ENCODE data around the gene TCAIM.

Gene TCAIM

DNA sequence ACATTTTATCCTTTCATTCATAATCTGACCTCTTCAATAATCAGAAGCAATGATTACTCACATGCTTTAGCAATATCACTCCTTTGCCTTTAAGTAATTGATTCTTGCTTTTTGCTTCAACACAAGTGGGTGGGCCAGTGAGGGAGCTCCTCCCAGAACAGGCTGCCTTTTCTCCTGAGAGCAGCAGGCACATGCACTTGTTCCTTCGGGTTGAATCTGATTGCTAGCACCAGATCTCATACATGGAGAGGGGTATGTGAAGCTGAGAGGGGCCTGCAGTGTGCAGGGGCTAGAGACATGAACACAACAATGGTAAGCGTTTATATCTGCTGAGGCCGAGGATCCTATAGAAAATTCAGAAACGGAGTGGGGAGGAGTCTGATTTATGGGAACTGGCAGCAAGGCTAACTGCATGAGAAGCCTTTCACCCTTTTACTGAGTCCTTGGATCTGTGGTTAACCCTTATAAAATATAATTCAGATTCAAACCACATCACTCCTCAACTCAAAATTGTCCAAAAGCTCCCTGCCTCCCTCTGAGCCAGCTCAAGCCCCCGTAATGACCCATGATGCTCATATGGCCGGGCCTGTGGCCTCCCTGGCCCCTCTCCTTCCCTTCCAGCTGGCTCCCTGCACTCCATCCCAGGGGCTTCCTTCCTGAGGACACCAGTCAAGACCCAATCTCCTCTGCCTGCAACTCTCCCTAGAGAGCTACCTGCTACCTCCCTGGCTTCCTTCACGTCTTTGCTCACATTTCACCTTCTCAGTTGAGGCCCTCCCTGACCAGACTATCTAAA lies 106.5 kb downstream of the TCAIM start:
- Histone ChIP-seq H3K4ac (ENCODE audit: low read depth, low read length) (no peak overlapping the region), H3K79me1 (ENCODE audit: low read length) (no peaks in the 10 kb centered on the region), H2BK12ac (ENCODE audit: low read length) (no peak overlapping the region), H3K9ac (ENCODE audit: low read length) (no peak overlapping the region), H2AFZ (ENCODE audit: insufficient read depth, low read length, poor library complexity) (no peak overlapping the region), H3K4me1 (ENCODE audit: control insufficient read depth in 1 of 2, insufficient read depth in 2 of 2, low read length in 2 of 2) (no peaks in the 10 kb centered on the region), H2BK120ac (ENCODE audit: insufficient read depth, low read length, poor library complexity) (no peak overlapping the region), H3K27me3 (ENCODE audit: insufficient read depth, low read length) (no peaks in the 10 kb centered on the region), H3K9me3 (ENCODE audit: insufficient read depth, low read depth, low read length) (no peaks in the 10 kb centered on the region), H3K23ac (ENCODE audit: low read length) (no peak overlapping the region), H2BK5ac (ENCODE audit: low read depth, low read length, poor library complexity) (no peak overlapping the region), H3K36me3 (ENCODE audit: control insufficient read depth in 1 of 2, insufficient read depth in 2 of 2, low read length in 2 of 2) (peaks cover 39 to 56% of the 10 kb centered on the region in 2 experiments), H3K4me2 (ENCODE audit: low read length) (no peak overlapping the region), H4K12ac (ENCODE audit: low read depth, low read length) (no peak overlapping the region), H2AK5ac (ENCODE audit: low read length) (no peak overlapping the region), H3K14ac (ENCODE audit: low read length) (no peak overlapping the region), H3K27ac (ENCODE audit: low read depth, low read length) (no peak overlapping the region), H3K79me2 (ENCODE audit: control insufficient read depth, insufficient read depth, low read length, poor library complexity) (no peaks in the 10 kb centered on the region), H3K4me3 (ENCODE audit: low read depth, low read length) (no peak overlapping the region), H4K91ac (ENCODE audit: low read depth, low read length) (no peak overlapping the region), H3K18ac (ENCODE audit: low read length) (no peak overlapping the region), H4K8ac (ENCODE audit: low read depth, low read length) (no peak overlapping the region)
- WGBS (ENCODE audit: extremely low coverage, insufficient coverage, insufficient read length), result no CpG with 5 or more reads among the region's 7 CpGs
- DNase-seq, result no peak

DNA sequence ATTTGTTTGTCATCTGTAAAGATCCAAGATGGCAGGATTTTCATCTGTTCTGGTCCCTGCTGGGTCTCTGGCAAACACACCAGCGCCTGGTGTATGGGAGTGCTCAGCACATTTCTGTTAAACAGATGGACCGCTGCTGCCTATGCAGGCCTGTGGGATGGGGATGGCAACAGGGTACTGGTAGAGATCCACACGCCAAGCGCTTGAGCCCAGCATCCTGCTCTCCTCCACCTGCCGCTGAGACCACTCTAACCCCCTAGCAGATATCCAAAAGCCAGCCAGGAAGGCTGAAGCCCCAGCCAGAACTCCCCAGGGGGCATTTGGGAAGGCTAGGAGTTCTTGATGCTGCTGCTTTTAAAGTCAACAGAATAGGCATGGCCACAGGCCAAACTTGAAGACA lies 107.2 kb downstream of the TCAIM start:
- H3K4ac ChIP-seq (ENCODE audit: low read depth, low read length), result no peak overlapping the region
- no peak overlapping the region for H3K14ac ChIP-seq (ENCODE audit: low read length)
- H3K27me3 ChIP-seq (ENCODE audit: insufficient read depth, low read length), result no peaks in the 10 kb centered on the region
- H3K79me2 ChIP-seq (ENCODE audit: control insufficient read depth, insufficient read depth, low read length, poor library complexity), result no peaks in the 10 kb centered on the region
- H3K4me2 ChIP-seq (ENCODE audit: low read length), result no peak overlapping the region
- H3K9me3 ChIP-seq (ENCODE audit: insufficient read depth, low read depth, low read length), result no peaks in the 10 kb centered on the region
- H3K23ac ChIP-seq (ENCODE audit: low read length), result no peak overlapping the region
- H4K8ac ChIP-seq (ENCODE audit: low read depth, low read length), result no peak overlapping the region
- WGBS (ENCODE audit: extremely low coverage, insufficient coverage, insufficient read length), result no CpG with 5 or more reads among the region's 5 CpGs
- no peaks in the 10 kb centered on the region for H3K4me1 ChIP-seq (ENCODE audit: control insufficient read depth in 1 of 2, insufficient read depth in 2 of 2, low read length in 2 of 2)
- no peak overlapping the region for H2BK120ac ChIP-seq (ENCODE audit: insufficient read depth, low read length, poor library complexity)
- no peak overlapping the region for H3K4me3 ChIP-seq (ENCODE audit: low read depth, low read length)
- H3K36me3 ChIP-seq (ENCODE audit: control insufficient read depth in 1 of 2, insufficient read depth in 2 of 2, low read length in 2 of 2), result peaks cover 45 to 63% of the 10 kb centered on the region in 2 experiments
- H3K18ac ChIP-seq (ENCODE audit: low read length), result no peak overlapping the region
- no peak overlapping the region for H2AFZ ChIP-seq (ENCODE audit: insufficient read depth, low read length, poor library complexity)
- no peak overlapping the region for H2BK12ac ChIP-seq (ENCODE audit: low read length)
- H4K91ac ChIP-seq (ENCODE audit: low read depth, low read length), result no peak overlapping the region
- H2BK5ac ChIP-seq (ENCODE audit: low read depth, low read length, poor library complexity), result no peak overlapping the region
- no peak overlapping the region for H3K27ac ChIP-seq (ENCODE audit: low read depth, low read length)
- DNase-seq, result no peak
- H4K12ac ChIP-seq (ENCODE audit: low read depth, low read length), result no peak overlapping the region
- H3K79me1 ChIP-seq (ENCODE audit: low read length), result no peaks in the 10 kb centered on the region
- no peak overlapping the region for H2AK5ac ChIP-seq (ENCODE audit: low read length)
- no peak overlapping the region for H3K9ac ChIP-seq (ENCODE audit: low read length)

DNA sequence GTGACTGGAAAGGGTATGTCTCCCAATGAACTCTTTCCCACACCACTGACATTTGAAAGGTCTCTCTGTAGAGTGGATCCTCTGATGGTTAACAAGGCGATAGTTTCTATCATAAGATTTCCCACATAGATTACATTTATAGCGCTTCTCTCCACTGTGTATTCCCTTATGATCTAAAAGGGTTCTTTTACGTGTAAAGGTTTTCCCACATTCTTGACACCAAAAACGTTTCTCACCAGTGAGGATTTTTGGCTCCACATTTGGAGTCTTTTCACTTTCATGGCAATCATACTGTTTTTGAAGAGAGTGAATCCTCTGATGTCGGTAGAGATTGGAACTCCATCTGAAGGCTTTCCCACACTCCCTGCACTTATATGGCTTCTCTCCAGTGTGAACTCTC lies 108.4 kb downstream of the TCAIM start:
- no peaks in the 10 kb centered on the region for H3K9me3 ChIP-seq (ENCODE audit: insufficient read depth, low read depth, low read length)
- H3K4ac ChIP-seq (ENCODE audit: low read depth, low read length), result no peak overlapping the region
- no peak overlapping the region for H3K23ac ChIP-seq (ENCODE audit: low read length)
- H4K12ac ChIP-seq (ENCODE audit: low read depth, low read length), result no peak overlapping the region
- H2BK5ac ChIP-seq (ENCODE audit: low read depth, low read length, poor library complexity), result no peak overlapping the region
- no peak overlapping the region for H3K9ac ChIP-seq (ENCODE audit: low read length)
- no peak overlapping the region for H2AFZ ChIP-seq (ENCODE audit: insufficient read depth, low read length, poor library complexity)
- no peak overlapping the region for H2BK12ac ChIP-seq (ENCODE audit: low read length)
- no peak overlapping the region for H3K4me3 ChIP-seq (ENCODE audit: low read depth, low read length)
- no peak overlapping the region for H3K18ac ChIP-seq (ENCODE audit: low read length)
- no peak overlapping the region for H3K4me2 ChIP-seq (ENCODE audit: low read length)
- H3K14ac ChIP-seq (ENCODE audit: low read length), result no peak overlapping the region
- no CpG with 5 or more reads among the region's 5 CpGs for WGBS (ENCODE audit: extremely low coverage, insufficient coverage, insufficient read length)
- H3K27me3 ChIP-seq (ENCODE audit: insufficient read depth, low read length), result no peaks in the 10 kb centered on the region
- no peak overlapping the region for H4K91ac ChIP-seq (ENCODE audit: low read depth, low read length)
- no peaks in the 10 kb centered on the region for H3K4me1 ChIP-seq (ENCODE audit: control insufficient read depth in 1 of 2, insufficient read depth in 2 of 2, low read length in 2 of 2)
- no peak overlapping the region for H4K8ac ChIP-seq (ENCODE audit: low read depth, low read length)
- H2AK5ac ChIP-seq (ENCODE audit: low read length), result no peak overlapping the region
- no peak for DNase-seq
- no peaks in the 10 kb centered on the region for H3K79me2 ChIP-seq (ENCODE audit: control insufficient read depth, insufficient read depth, low read length, poor library complexity)
- H2BK120ac ChIP-seq (ENCODE audit: insufficient read depth, low read length, poor library complexity), result no peak overlapping the region
- H3K79me1 ChIP-seq (ENCODE audit: low read length), result no peaks in the 10 kb centered on the region
- H3K27ac ChIP-seq (ENCODE audit: low read depth, low read length), result no peak overlapping the region
- H3K36me3 ChIP-seq (ENCODE audit: control insufficient read depth in 1 of 2, insufficient read depth in 2 of 2, low read length in 2 of 2), result peaks cover 53 to 72% of the 10 kb centered on the region in 2 experiments

DNA sequence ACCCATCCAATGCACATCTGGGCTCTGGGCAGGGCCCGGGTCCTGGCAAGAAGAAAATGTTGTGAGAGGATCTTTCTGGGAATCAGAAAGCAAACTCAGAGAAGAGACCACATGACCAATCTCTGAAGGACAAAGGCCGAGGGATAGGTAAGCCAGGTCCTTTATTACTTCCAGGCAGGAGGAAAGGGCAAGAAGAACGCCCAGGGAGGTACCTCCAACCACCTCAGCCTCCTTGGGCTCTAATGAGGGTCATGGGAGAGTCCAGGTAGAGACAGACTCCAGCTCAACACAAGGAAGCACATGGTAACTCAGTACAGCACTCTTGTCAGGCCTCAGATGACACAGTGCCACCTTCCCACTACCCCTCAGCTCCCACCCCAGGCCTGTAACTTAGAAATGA lies 112.9 kb downstream of the TCAIM start:
- WGBS (ENCODE audit: extremely low coverage, insufficient coverage, insufficient read length), result no CpG with 5 or more reads among the region's 3 CpGs

More for the DNA sequence above, 112.9 kb downstream of the TCAIM start:
- no peak for DNase-seq
- Histone ChIP-seq H3K79me2 (ENCODE audit: control insufficient read depth, insufficient read depth, low read length, poor library complexity) (no peaks in the 10 kb centered on the region), H3K36me3 (ENCODE audit: control insufficient read depth in 1 of 2, insufficient read depth in 2 of 2, low read length in 2 of 2) (peaks cover 57 to 71% of the 10 kb centered on the region in 2 experiments), H2BK120ac (ENCODE audit: insufficient read depth, low read length, poor library complexity) (no peak overlapping the region), H2AK5ac (ENCODE audit: low read length) (no peak overlapping the region), H3K27ac (ENCODE audit: low read depth, low read length) (no peak overlapping the region), H3K4me2 (ENCODE audit: low read length) (no peak overlapping the region), H3K27me3 (ENCODE audit: insufficient read depth, low read length) (no peaks in the 10 kb centered on the region), H2BK12ac (ENCODE audit: low read length) (no peak overlapping the region), H2AFZ (ENCODE audit: insufficient read depth, low read length, poor library complexity) (no peak overlapping the region), H4K12ac (ENCODE audit: low read depth, low read length) (no peak overlapping the region), H3K23ac (ENCODE audit: low read length) (no peak overlapping the region), H3K4ac (ENCODE audit: low read depth, low read length) (no peak overlapping the region), H4K91ac (ENCODE audit: low read depth, low read length) (no peak overlapping the region), H3K4me1 (ENCODE audit: control insufficient read depth in 1 of 2, insufficient read depth in 2 of 2, low read length in 2 of 2) (no peaks in the 10 kb centered on the region), H3K4me3 (ENCODE audit: low read depth, low read length) (no peak overlapping the region), H3K18ac (ENCODE audit: low read length) (no peak overlapping the region), H4K8ac (ENCODE audit: low read depth, low read length) (no peak overlapping the region), H3K9me3 (ENCODE audit: insufficient read depth, low read depth, low read length) (no peaks in the 10 kb centered on the region), H3K79me1 (ENCODE audit: low read length) (no peaks in the 10 kb centered on the region), H3K14ac (ENCODE audit: low read length) (no peak overlapping the region), H3K9ac (ENCODE audit: low read length) (no peak overlapping the region), H2BK5ac (ENCODE audit: low read depth, low read length, poor library complexity) (no peak overlapping the region)

Data from trophoblast cell (in vitro differentiated cells and primary cell).